Urothelium cell line (cell line): ENCODE measurements around the gene MLLT3.
"Not testable (repeated sequence)": the region's sequence is repeated elsewhere in the genome, so short reads cannot be mapped to it uniquely, and the experiment has no call there.

Experiments used
- DNase-seq: peaks from one replicate; pipeline ENCODE4 v3.0.0; 2011; ENCODE audit warnings: low spot score, mixed read lengths
- FAIRE-seq: peaks from 2 replicates; lab custom pipeline; 2011; peaks lifted over from hg19 to GRCh38; lab: Jason Lieb, UNC

Gene MLLT3

DNA sequence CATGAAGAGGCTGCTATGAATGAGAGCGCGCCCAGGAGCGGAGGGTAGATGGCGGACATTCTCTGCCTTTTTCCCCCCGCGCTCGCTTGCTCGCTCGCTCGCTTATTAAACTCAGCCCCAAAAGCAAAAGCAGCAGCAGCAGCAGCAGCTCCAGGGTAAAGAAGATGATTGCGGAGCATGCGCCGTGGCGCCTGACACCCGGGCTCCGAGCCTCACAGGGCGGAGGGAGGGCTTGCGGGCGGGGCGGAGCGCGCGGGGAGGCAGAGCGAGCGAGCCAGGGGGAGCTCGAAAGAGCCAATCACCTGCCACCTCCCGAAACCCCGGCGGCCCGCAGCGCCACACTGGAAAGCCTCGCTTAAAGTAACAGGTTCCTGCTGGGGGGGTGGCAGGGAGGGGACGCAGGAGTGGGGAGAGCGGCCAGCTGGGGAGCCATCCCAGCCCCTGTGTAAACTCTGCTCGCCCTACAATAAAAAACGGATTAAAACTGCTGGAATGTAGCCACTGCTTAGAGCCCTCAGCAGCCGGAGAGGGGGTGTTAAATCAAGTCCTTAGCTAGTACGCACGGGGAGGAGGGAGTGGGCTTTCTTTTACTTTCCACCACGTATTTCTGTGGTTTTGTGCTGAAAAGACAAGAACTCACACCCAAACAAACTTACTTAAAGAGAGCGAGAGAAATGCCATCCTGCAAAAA, at the start of gene MLLT3:
Gene MLLT3 (minus strand): TSS at position 170 of the 691 bp plus-strand sequence.
- DNase-seq (peak; percentile 93), FAIRE-seq (no peak)

DNA sequence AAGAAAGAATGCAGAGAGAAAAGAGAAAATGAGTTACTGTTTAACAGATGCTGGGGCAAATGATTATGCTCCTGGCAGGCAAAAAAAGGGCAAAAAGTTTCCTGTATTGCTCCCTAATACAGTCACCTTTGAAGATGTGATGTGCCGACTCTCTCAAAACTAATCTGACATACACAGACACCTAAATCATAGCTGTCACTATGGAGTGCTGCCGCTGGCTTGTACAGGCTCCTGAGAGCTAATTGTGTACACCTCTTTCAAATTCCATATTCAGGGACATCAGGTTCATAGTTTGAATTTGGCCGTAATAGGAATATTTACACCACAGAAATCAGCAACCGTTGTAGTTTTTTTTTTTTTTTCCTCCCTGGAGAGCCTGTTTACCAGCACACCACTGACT, 49.3 kb upstream of the MLLT3 start:
- FAIRE-seq: no peak
- no peak for DNase-seq

DNA sequence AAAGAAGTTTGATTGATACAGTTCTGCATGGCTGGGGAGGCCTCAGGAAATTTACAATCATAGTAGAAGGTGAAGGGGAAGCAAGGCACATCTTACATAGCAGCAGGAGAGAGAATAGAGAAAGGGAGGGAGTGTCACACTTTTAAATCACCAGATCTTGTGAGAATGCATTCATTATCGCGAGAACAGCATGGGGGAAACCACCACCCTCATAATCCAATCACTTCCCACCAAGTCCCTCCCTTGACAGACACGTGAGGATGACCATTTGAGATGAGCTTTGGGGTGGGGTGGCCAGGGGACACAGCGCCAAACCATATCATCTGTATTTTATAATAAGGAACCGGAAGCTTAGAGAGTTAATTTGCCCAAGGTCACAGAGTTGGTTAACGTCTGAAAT, 48.1 kb upstream of the MLLT3 start:
- DNase-seq (no peak), FAIRE-seq (no peak)

DNA sequence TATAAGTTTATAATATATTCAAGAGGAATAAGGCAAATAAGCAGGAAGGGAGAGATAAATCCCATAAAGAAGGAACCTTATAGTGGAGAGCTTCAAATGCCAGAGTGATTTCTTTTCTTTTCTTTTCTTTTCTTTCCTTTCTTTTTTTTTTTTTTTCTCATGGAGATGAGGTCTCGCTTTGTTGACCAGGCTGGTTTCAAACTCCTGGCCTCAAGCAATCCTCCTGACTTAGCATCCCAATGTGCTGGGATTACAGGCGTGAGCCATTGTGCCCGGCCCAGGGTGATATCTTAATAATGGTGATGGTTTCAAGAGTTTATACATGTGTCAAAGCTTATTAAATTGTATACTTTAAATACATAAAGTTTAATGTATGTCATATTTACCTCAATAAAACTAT, 42.2 kb upstream of the MLLT3 start:
- no peak for DNase-seq
- no peak for FAIRE-seq

GRCh38 chr9:20663133-20663532, 40.8 kb upstream of the MLLT3 start:
- no peak for FAIRE-seq
- no peak for DNase-seq

GRCh38 chr9:20662156-20662555, 39.9 kb upstream of the MLLT3 start:
- FAIRE-seq (no peak), DNase-seq (no peak)

DNA sequence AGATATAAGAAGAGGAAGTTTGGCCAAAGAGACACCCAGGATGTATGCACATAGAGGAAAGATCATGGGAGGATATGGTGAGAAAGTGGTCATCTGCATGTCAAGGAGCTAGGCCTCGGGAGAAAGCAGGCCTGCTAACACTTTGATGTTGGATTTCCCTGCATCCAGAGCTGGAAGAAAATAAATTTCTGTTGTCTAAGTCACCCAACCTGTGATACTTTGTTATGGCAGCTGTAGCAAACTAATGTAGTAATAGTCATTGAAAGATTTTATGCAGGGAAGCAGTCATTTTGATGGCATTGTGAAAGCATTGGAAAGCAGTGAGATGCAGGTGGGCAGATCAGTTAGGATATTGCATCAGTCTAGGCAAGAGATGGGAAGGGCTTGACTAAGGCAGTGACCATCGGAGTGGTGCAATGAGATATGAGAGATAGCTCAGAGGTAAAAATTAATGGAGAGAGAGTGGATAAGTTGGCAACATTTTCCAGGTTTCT, 37.2 kb upstream of the MLLT3 start:
- no peak for DNase-seq
- no peak for FAIRE-seq

- DNase-seq (no peak), FAIRE-seq (no peak)
These were observed 36.6 kb upstream of the MLLT3 start for GRCh38 chr9:20658677-20659473.

- not testable (repeated sequence) for DNase-seq
These were observed 36.0 kb upstream of the MLLT3 start for GRCh38 chr9:20658246-20658667.

GRCh38 chr9:20651939-20652338, 29.6 kb upstream of the MLLT3 start:
- no peak for FAIRE-seq
- DNase-seq: no peak

More at GRCh38 chr9:20658246-20658667, 36.0 kb upstream of the MLLT3 start:
- not testable (repeated sequence) for FAIRE-seq

GRCh38 chr9:20650750-20651299, 28.5 kb upstream of the MLLT3 start:
- FAIRE-seq: no peak
- DNase-seq: no peak

DNA sequence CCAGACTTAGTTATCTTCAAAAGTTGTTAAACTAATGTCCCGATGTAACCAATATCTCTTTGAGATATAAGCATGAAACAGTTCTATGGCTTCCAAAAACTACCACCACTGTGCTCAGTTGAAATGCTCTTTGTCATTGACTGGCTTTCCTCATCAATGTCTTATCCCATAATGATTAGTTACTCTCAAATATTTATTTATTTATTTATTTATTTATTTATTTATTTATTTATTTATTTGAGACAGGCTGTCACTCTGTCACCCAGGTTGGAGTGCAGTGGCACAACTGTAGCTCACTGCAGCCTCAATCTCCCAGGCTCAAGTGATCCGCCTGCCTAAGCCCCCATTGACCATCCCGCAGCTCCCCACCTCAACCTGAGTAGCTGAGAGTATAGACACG, 28.0 kb upstream of the MLLT3 start:
- FAIRE-seq: no peak

GRCh38 chr9:20649381-20649780, 27.1 kb upstream of the MLLT3 start:
- no peak for DNase-seq
- FAIRE-seq: no peak

More for the DNA sequence above, 28.0 kb upstream of the MLLT3 start:
- DNase-seq: no peak

DNA sequence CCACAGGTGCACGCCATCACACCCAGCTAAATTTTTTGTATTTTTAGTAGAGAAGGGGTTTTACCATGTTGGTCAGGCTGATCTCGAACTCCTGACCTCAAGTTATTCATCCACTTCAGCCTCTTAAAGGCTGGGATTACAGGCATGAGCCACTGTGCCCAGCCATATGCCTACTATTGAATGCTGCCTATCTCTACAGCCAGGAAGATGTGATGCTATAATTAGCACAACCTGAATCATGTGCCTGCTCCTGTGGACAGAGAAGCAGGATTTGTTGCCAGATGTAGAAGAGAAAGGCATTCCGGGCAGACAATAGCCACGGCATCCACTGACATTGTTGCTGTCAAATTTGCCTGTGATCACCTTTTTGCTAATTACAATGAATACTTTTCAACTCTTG, 24.4 kb upstream of the MLLT3 start:
- no peak for DNase-seq
- FAIRE-seq: no peak

DNA sequence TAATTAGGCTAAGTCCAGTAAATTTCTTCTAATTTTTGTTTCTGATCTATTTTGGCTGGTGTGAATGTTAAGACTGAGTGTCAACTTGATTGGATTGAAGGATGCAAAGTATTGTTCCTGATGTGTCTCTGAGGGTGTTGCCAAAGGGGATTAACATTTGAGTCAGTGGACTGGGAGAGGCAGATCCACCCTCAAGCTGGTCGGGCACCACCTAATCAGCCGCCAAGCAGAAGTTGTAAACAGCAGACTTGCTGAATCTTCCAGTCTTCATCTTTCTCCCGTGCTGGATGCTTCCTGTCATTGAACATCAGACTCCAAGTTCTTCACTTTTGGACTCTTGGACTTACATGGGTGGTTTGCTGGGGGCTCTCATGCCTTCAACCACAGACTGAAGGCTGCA, 21.4 kb upstream of the MLLT3 start:
- FAIRE-seq (no peak), DNase-seq (no peak)

DNA sequence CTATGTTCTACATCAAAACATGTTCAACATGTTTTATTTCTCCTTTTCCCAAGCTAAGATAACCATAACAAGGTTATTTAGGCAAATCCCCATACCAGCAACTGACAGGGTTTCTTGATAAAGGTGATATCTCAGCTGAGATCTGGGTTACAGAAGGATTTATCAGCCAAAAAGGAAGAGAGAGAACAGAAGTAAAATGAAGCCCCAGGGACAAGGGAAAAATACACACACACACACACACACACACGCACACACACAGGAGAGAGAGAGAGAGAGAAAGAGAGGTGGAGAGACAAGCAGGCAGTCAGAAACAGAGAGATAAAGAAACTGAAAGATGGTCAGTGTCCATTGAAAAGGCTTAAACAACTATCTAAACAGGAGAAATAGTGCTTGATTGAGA, 19.7 kb upstream of the MLLT3 start:
- DNase-seq (no peak), FAIRE-seq (no peak)

GRCh38 chr9:20640331-20641187, 18.3 kb upstream of the MLLT3 start:
- DNase-seq (peak; percentile 42), FAIRE-seq (no peak)

GRCh38 chr9:20636888-20637440, 14.7 kb upstream of the MLLT3 start:
- no peak for DNase-seq
- FAIRE-seq: no peak

DNA sequence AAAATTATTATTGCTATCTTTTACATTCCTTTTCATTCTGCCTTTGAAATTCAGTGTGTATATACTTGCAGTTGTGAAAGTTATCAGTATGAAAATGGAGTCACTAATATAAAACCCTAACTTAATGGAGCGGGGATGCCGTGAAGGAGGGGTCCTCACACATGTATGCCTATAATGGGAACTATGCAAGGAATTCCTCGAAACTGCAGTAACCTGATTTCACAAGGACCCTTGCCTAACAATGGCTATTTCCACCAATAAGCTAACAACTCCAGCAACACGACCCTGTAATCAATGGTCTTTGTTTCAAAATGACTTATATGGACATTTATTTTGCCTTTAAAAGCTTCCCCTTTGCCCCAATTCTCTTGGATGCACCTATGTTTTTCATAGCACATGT, 12.6 kb upstream of the MLLT3 start:
- no peak for DNase-seq
- no peak for FAIRE-seq

DNA sequence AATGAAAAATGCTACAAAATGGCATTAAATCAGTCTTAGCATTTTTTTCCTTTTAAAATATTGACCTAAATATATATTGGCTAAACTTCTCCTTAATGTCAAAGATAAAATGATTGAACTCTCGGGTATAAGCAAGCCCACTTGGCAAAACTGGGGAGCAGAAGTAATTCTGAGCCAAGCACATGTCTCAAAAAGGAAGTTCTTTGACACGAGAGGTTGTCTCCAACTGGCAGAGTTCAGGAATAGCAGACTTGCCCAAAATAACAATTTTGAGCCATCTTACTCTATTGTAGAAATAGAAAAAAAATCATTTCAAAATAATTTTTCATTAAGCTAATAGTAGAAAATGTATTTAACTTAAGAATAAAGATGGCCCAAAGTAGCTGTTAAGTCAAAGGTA, 10.4 kb upstream of the MLLT3 start:
- DNase-seq (no peak), FAIRE-seq (no peak)
